H1 (cell line): ENCODE data around the gene RPLP2. TPM values are rescaled to one million over a fixed set of nuclear protein-coding genes. Genes with fewer than 3 reads are reported as not detected.

Source experiments
- CTCF ChIA-PET: fragments of 300-600 bp; sonication (Branson Sonifier 250); formaldehyde crosslinking; loops from one replicate; lab custom pipeline; 2021; ENCODE audit not compliant: partially characterized antibody; lab: Charles Lee
- POLR2A ChIA-PET: fragments of 300-600 bp; sonication (Branson Sonifier 250); formaldehyde crosslinking; loops from one replicate; lab custom pipeline; 2021; ENCODE audit warnings: inconsistent platforms; ENCODE audit not compliant: partially characterized antibody; lab: Charles Lee
- DNase-seq, 2 experiments: peaks; one replicate each; pipeline versions ENCODE4 v3.0.0 to v3.0.0-alpha.2; 2010 to 2022; ENCODE audit warnings: low spot score in 2 of 2, low read depth in 1 of 2, mixed read lengths in 1 of 2
- FAIRE-seq: peaks from 2 replicates; lab custom pipeline; 2011; peaks lifted over from hg19 to GRCh38; lab: Jason Lieb, UNC
- H2AFZ ChIP-seq: 2 replicates; pipeline ENCODE4 v1.8.1; 2012; ENCODE audit warnings: low read length, inconsistent platforms
- H2AK5ac ChIP-seq: 2 replicates; pipeline ENCODE4 v1.6.1; 2013; ENCODE audit warnings: low read depth, low read length
- H2BK120ac ChIP-seq: replicated peaks from 2 replicates; pipeline ENCODE3; 2013; ENCODE audit warnings: low read depth, low read length, inconsistent platforms
- H2BK12ac ChIP-seq: 2 replicates; pipeline ENCODE4 v1.6.1; 2013; ENCODE audit warnings: low read depth, low read length
- H2BK15ac ChIP-seq: 2 replicates; pipeline ENCODE4 v1.6.1; 2013; ENCODE audit warnings: low read length
- H2BK20ac ChIP-seq: 2 replicates; pipeline ENCODE4 v1.6.1; 2013; ENCODE audit warnings: low read length
- H2BK5ac ChIP-seq: 2 replicates; pipeline ENCODE4 v1.6.1; 2013; ENCODE audit warnings: low read depth, low read length
- H3K14ac ChIP-seq: 2 replicates; pipeline ENCODE4 v1.6.1; 2013; ENCODE audit warnings: inconsistent platforms; ENCODE audit not compliant: insufficient read length
- H3K18ac ChIP-seq: 2 replicates; pipeline ENCODE4 v1.6.1; 2013; ENCODE audit warnings: low read length; ENCODE audit errors: extremely low read depth
- H3K23ac ChIP-seq: 2 replicates; pipeline ENCODE4 v1.6.1; 2013; ENCODE audit warnings: inconsistent platforms; ENCODE audit not compliant: insufficient read length
- H3K23me2 ChIP-seq: 2 replicates; pipeline ENCODE4 v1.6.1; 2013; ENCODE audit warnings: low read depth, low read length
- H3K27ac ChIP-seq: 2 replicates; pipeline ENCODE4 v1.6.1; 2011; ENCODE audit warnings: low read depth, low read length, inconsistent platforms
- H3K27me3 ChIP-seq, 4 experiments: replicated peaks in 1 of 4; 1 replicate in 1 of 4; 2 replicates in 3 of 4; pipeline versions ENCODE4 v1.6.1 to v1.8.1; 2011 to 2013; ENCODE audit warnings: low read length in 3 of 4, mild to moderate bottlenecking in 3 of 4, inconsistent platforms in 2 of 4, mixed read lengths in 2 of 4, moderate library complexity in 1 of 4; ENCODE audit not compliant: control insufficient read depth in 3 of 4, insufficient read depth in 3 of 4; ENCODE audit errors: extremely low read depth in 1 of 4
- H3K36me3 ChIP-seq, 4 experiments: 2 replicates each; pipeline versions ENCODE4 v1.6.1 to v1.8.1; 2011 to 2013; ENCODE audit warnings: mild to moderate bottlenecking in 4 of 4, low read length in 3 of 4, moderate library complexity in 2 of 4, control low read depth in 1 of 4, inconsistent platforms in 1 of 4; ENCODE audit not compliant: insufficient read depth in 4 of 4, control insufficient read depth in 2 of 4
- H3K4ac ChIP-seq: replicated peaks from 2 replicates; pipeline ENCODE3; 2013; ENCODE audit warnings: low read length, low read depth, mixed read lengths, inconsistent platforms; ENCODE audit not compliant: insufficient read length
- H3K4me1 ChIP-seq, 4 experiments: replicated peaks in 1 of 4; 1 replicate in 1 of 4; 2 replicates in 3 of 4; pipeline versions ENCODE4 v1.6.1 to v1.8.1; 2011 to 2013; ENCODE audit warnings: low read length in 3 of 4, inconsistent platforms in 2 of 4, mixed read lengths in 1 of 4; ENCODE audit not compliant: insufficient read depth in 4 of 4, control insufficient read depth in 3 of 4
- H3K4me2 ChIP-seq, 2 experiments: 2 replicates each; pipeline versions ENCODE4 v1.6.1 to v1.8.1; 2011 to 2013; ENCODE audit warnings: low read depth in 2 of 2, low read length in 2 of 2, control low read depth in 1 of 2, inconsistent platforms in 1 of 2, mild to moderate bottlenecking in 1 of 2; ENCODE audit not compliant: insufficient read depth in 1 of 2
- H3K4me3 ChIP-seq, 4 experiments: fragments of 200-600, 300-600 bp in 1 of 4; sonication (generic), shearing (Covaris generic), sonication (Bioruptor Twin) in 1 of 4; 2 replicates each; pipeline versions ENCODE4 v1.5.1 to v1.8.1; 2011 to 2016; ENCODE audit warnings: low read length in 4 of 4, low read depth in 3 of 4, control low read depth in 2 of 4, inconsistent platforms in 2 of 4, mild to moderate bottlenecking in 2 of 4, mixed read lengths in 1 of 4, moderate library complexity in 1 of 4; ENCODE audit not compliant: insufficient read depth in 2 of 4; ENCODE audit errors: extremely low read depth in 1 of 4
- H3K56ac ChIP-seq: replicated peaks from 2 replicates; pipeline ENCODE3; 2013; ENCODE audit warnings: low read depth, mild to moderate bottlenecking, mixed read lengths, low read length, inconsistent platforms; ENCODE audit not compliant: insufficient read length
- H3K79me1 ChIP-seq: 2 replicates; pipeline ENCODE4 v1.6.1; 2013; ENCODE audit warnings: low read depth, low read length, control low read depth
- H3K79me2 ChIP-seq, 2 experiments: 2 replicates each; pipeline versions ENCODE4 v1.6.1 to v1.8.1; 2012 to 2013; ENCODE audit warnings: low read length in 2 of 2, mild to moderate bottlenecking in 2 of 2, inconsistent platforms in 1 of 2; ENCODE audit not compliant: insufficient read depth in 2 of 2, control insufficient read depth in 1 of 2
- H3K9ac ChIP-seq, 4 experiments: replicated peaks in 1 of 4; 1 replicate in 1 of 4; 2 replicates in 3 of 4; pipeline versions ENCODE4 v1.6.1 to v1.8.1; 2011 to 2013; ENCODE audit warnings: low read depth in 3 of 4, low read length in 3 of 4, control low read depth in 2 of 4, mild to moderate bottlenecking in 2 of 4, moderate library complexity in 2 of 4, inconsistent platforms in 1 of 4; ENCODE audit errors: extremely low read depth in 1 of 4
- H3K9me3 ChIP-seq, 2 experiments: 2 replicates each; pipeline versions ENCODE4 v1.6.1 to v1.8.1; 2012 to 2013; ENCODE audit warnings: mild to moderate bottlenecking in 2 of 2, moderate library complexity in 2 of 2, control low read depth in 1 of 2, inconsistent platforms in 1 of 2, low read depth in 1 of 2, low read length in 1 of 2, mixed read lengths in 1 of 2; ENCODE audit not compliant: insufficient read depth in 2 of 2
- H4K20me1 ChIP-seq, 2 experiments: replicated peaks in 1 of 2; 2 replicates each; pipeline versions ENCODE3 to v1.8.1; 2011 to 2013; ENCODE audit warnings: inconsistent platforms in 2 of 2, low read length in 2 of 2, mild to moderate bottlenecking in 1 of 2; ENCODE audit not compliant: insufficient read depth in 2 of 2, control insufficient read depth in 1 of 2
- H4K5ac ChIP-seq: 2 replicates; pipeline ENCODE4 v1.6.1; 2013; ENCODE audit warnings: low read length, low read depth, mixed read lengths, inconsistent platforms; ENCODE audit not compliant: insufficient read length
- H4K8ac ChIP-seq: 2 replicates; pipeline ENCODE4 v1.8.0; 2013; ENCODE audit warnings: mild to moderate bottlenecking, moderate library complexity, low read length, inconsistent platforms; ENCODE audit not compliant: insufficient read depth; ENCODE audit errors: extremely low read depth
- H4K91ac ChIP-seq: replicated peaks from 2 replicates; pipeline ENCODE3; 2013; ENCODE audit warnings: low read length, mixed read lengths, inconsistent platforms; ENCODE audit not compliant: insufficient read length
- BRCA1 ChIP-seq: IDR thresholded peaks from 2 replicates; pipeline ENCODE4 v1.6.1; 2012; ENCODE audit warnings: low read depth, low read length, improper control_type of control experiment
- CHD1 ChIP-seq: IDR thresholded peaks from 2 replicates; pipeline ENCODE4 v1.6.1; 2012; ENCODE audit warnings: low read depth, low read length, improper control_type of control experiment
- CTBP2 ChIP-seq: IDR thresholded peaks from 2 replicates; pipeline ENCODE4 v1.7.0; 2011; ENCODE audit warnings: borderline replicate concordance, mild to moderate bottlenecking, moderate library complexity, mixed read lengths, low read length; ENCODE audit not compliant: insufficient read depth, insufficient read length
- E2F6 ChIP-seq: IDR thresholded peaks from 2 replicates; pipeline ENCODE4 v1.6.1; 2012; ENCODE audit warnings: inconsistent platforms
- EP300 ChIP-seq, 2 experiments: IDR thresholded peaks; 1 replicate in 1 of 2; 2 replicates in 1 of 2; pipeline ENCODE4 v1.6.1; 2011 to 2012; ENCODE audit warnings: low read depth in 2 of 2, low read length in 2 of 2, mild to moderate bottlenecking in 2 of 2, borderline replicate concordance in 1 of 2, inconsistent platforms in 1 of 2, moderate library complexity in 1 of 2
- KDM4A ChIP-seq: IDR thresholded peaks from one replicate; pipeline ENCODE4 v1.7.1; 2012; ENCODE audit warnings: low read depth, mild to moderate bottlenecking, moderate library complexity, low read length, inconsistent platforms; ENCODE audit not compliant: severe bottlenecking
- KDM5A ChIP-seq: fragments of 200-600 bp; IDR thresholded peaks from 2 replicates; pipeline ENCODE4 v1.7.1; 2012; ENCODE audit warnings: mild to moderate bottlenecking, low read length, inconsistent platforms, mixed read lengths
- PHF8 ChIP-seq: fragments of 200-600 bp; sonication (generic); conservative IDR thresholded peaks from 2 replicates; pipeline ENCODE4 v1.7.1; 2012; ENCODE audit warnings: low read depth, mild to moderate bottlenecking, inconsistent platforms, low read length, moderate library complexity
- POLR2A ChIP-seq, 2 experiments: IDR thresholded peaks; 1 replicate in 1 of 2; 2 replicates in 1 of 2; pipeline ENCODE4 v1.6.1; 2011; ENCODE audit warnings: low read depth in 2 of 2, low read length in 2 of 2, mild to moderate bottlenecking in 2 of 2; ENCODE audit errors: control extremely low read depth in 1 of 2
- POU5F1 ChIP-seq: IDR thresholded peaks from 2 replicates; pipeline ENCODE4 v1.6.1; 2011; ENCODE audit warnings: low read depth, mild to moderate bottlenecking, low read length, moderate library complexity
- SRF ChIP-seq: IDR thresholded peaks from 2 replicates; pipeline ENCODE4 v1.6.1; 2011; ENCODE audit warnings: mild to moderate bottlenecking, low read depth, low read length, moderate library complexity
- WGBS, 2 experiments: shearing (Covaris generic) in 1 of 2; methylation state at CpG; one replicate each; pipeline versions ENCODE4 v1.1.6 to v1.1.7; 2013 to 2015; ENCODE audit warnings: low lambda C conversion rate in 2 of 2, mixed read lengths in 2 of 2, inconsistent platforms in 1 of 2, low coverage in 1 of 2, missing lambda C conversion rate in 1 of 2; ENCODE audit not compliant: insufficient replicate concordance in 2 of 2, insufficient coverage in 1 of 2, insufficient read length in 1 of 2; ENCODE audit errors: extremely low coverage in 1 of 2, missing lambda C conversion rate in 1 of 2; 5-methylcytosine and 5-hydroxymethylcytosine counted together
- polyA plus RNA-seq, 7 experiments: library from polyadenylated mRNA; depleted of rRNA in 3 of 7; stranded (reverse) in 5 of 7; unstranded in 2 of 7; fragments of >200 nt in 5 of 7; fragments of 200-250 nt in 2 of 7; gene quantifications; 1 replicate in 5 of 7; 2 replicates in 1 of 7; 4 replicates in 1 of 7; pipeline versions ENCODE4 v1.2.1 to v1.2.3, GENCODE V29; 2011 to 2013; ENCODE audit warnings: missing spikeins in 2 of 7, mixed read lengths in 2 of 7
- total RNA-seq: library from RNA; stranded (reverse); fragmentation: NEBNext Ultra II Directional; extraction: Animal tissue kit (Norgen Biotek cat#: 25700); gene quantifications from 2 replicates; pipeline ENCODE4 v1.2.1, GENCODE V29; 2021

The RPLP2 gene
- total and polyA plus RNA-seq, 2 of the 8 experiments (the other 6 are each of a cell fraction or from before 2014, with no cell fraction given), result 1,789 to 2,106 TPM

- Histone ChIP-seq H2BK5ac (no peak overlapping the region), H3K4me2 (peak overlapping the region; percentile 67 to 91), H3K36me3 (no peaks in the 10 kb centered on the region), H3K14ac (no peak overlapping the region), H3K18ac (peak overlapping the region; percentile 60; the same call in 1 of the 2 replicates), H4K91ac (no peak overlapping the region), H2AFZ (no peak overlapping the region), H2AK5ac (no peak overlapping the region), H3K27ac (no peak overlapping the region), H3K23me2 (peaks cover 25% of the 10 kb centered on the region; the same call in 1 of the 2 replicates), H4K20me1 (peaks cover 14 to 28% of the 10 kb centered on the region in 2 experiments), H3K56ac (no peak overlapping the region), H3K79me2 (peaks cover 0 to 9% of the 10 kb centered on the region in 2 experiments; a peak in 1 of 4 replicates), H3K4ac (no peak overlapping the region), H2BK20ac (0 out of 2 replicates have a peak overlapping the region, but pooled peaks have one; percentile 32), H3K4me3 (peak overlapping the region in 1 of 4 experiments; percentile 60; a peak in 3 of 8 replicates), H2BK120ac (no peak overlapping the region), H4K8ac (no peak overlapping the region), H3K4me1 (peaks cover 0 to 47% (median 32%) of the 10 kb centered on the region in 4 experiments; a peak in 6 of 7 replicates), H4K5ac (no peak overlapping the region), H3K27me3 (peaks cover 0 to 2% (median 0%) of the 10 kb centered on the region in 4 experiments; a peak in 4 of 7 replicates), H3K79me1 (no peaks in the 10 kb centered on the region), H2BK12ac (no peak overlapping the region), H3K23ac (no peak overlapping the region), H3K9me3 (no peaks in the 10 kb centered on the region), H3K9ac (no peak overlapping the region), H2BK15ac (no peak overlapping the region)
- ChIA-PET CTCF (interaction anchor here (0.7 to 6.7 kb wide), 30 partner anchors 9 to 698 kb away, joined by 3 to 74 read pairs (median 4); partner anchors contain the start of genes CD151, CRACR2B, PIDD1 and PNPLA2), POLR2A (interaction anchor here (0.7 to 40.4 kb wide), 5 partner anchors 9 to 37 kb away, joined by 3 to 1917 read pairs (median 7); partner anchors contain the start of genes CD151, CEND1, CRACR2B and PIDD1)
- FAIRE-seq, result no peak
- 48% methylated on average over 14 of the region's 14 CpGs; no CpG with 5 or more reads in 1 of the 2 experiments for WGBS, 2 experiments
- DNase-seq, result peak in 1 of 2 experiments; percentile 85
- TF ChIP-seq POU5F1, result no peak
- no peak for TF ChIP-seq BRCA1
- no peak; the same call in 1 of the 2 replicates for TF ChIP-seq E2F6
- no peak for TF ChIP-seq KDM5A
- TF ChIP-seq EP300 (IDR thresholded peaks at IDR 0.05; ENCODE audit: borderline replicate concordance in 1 of 2, low read depth in 2 of 2, low read length in 2 of 2), result no peak
- no peak for TF ChIP-seq SRF
- no peak for TF ChIP-seq PHF8
- no peak for TF ChIP-seq CHD1
- no peak for TF ChIP-seq CTBP2
- TF ChIP-seq POLR2A (IDR thresholded peaks at IDR 0.05; ENCODE audit: control extremely low read depth in 1 of 2, low read depth in 2 of 2, low read length in 2 of 2), result no peak
- no peak for TF ChIP-seq KDM4A
These were observed 38.7 kb downstream of the RPLP2 start for GRCh38 chr11:848380-848931.
